IMR-90 (cell line): ENCODE data around the gene SYT3. TPM values are rescaled to one million over a fixed set of nuclear protein-coding genes. Genes with fewer than 3 reads are reported as not detected.

Source experiments
- ATAC-seq: fragments of 200-7000 bp; cut with Tn5 transposase; 2 replicates; pipeline ENCODE4 v1.9.1; 2020; ENCODE audit warnings: low read depth, mild to moderate bottlenecking, moderate library complexity
- BruUV-seq: library from RNA; stranded (reverse); fragments of 400-500 nt; replicated peaks from 2 replicates; lab custom pipeline; 2021; lab: Mats Ljungman, UMichigan
- CTCF ChIA-PET: fragments of 300-600 bp; formaldehyde crosslinking; extraction: SDS; loops from one replicate; lab custom pipeline; 2021; ENCODE audit warnings: antibody characterized with exemption; lab: Yijun Ruan, JAX
- POLR2A ChIA-PET: fragments of 300-600 bp; sonication (Branson Sonifier 250); formaldehyde crosslinking; loops from one replicate; lab custom pipeline; 2022; ENCODE audit warnings: antibody characterized with exemption; ENCODE audit not compliant: unreplicated experiment; lab: Charles Lee
- DNase-seq: peaks from one replicate; pipeline ENCODE4 v3.0.0; 2013
- H2AFZ ChIP-seq: replicated peaks from 2 replicates; pipeline ENCODE3; 2013; ENCODE audit warnings: low read length, mild to moderate bottlenecking; ENCODE audit not compliant: poor library complexity
- H2AK5ac ChIP-seq: 2 replicates; pipeline ENCODE4 v1.6.1; 2013; ENCODE audit warnings: low read depth, low read length, inconsistent platforms
- H2AK9ac ChIP-seq: replicated peaks from 2 replicates; pipeline ENCODE3; 2013; ENCODE audit warnings: mild to moderate bottlenecking, low read depth, low read length, moderate library complexity; ENCODE audit not compliant: poor library complexity
- H2BK120ac ChIP-seq: 2 replicates; pipeline ENCODE4 v1.6.1; 2013; ENCODE audit warnings: low read depth, low read length, inconsistent platforms
- H2BK15ac ChIP-seq: 3 replicates; pipeline ENCODE4 v1.6.1; 2013; ENCODE audit warnings: low read depth, low read length, inconsistent platforms
- H2BK20ac ChIP-seq: 2 replicates; pipeline ENCODE4 v1.6.1; 2013; ENCODE audit warnings: low read depth, mild to moderate bottlenecking, inconsistent platforms, low read length, moderate library complexity
- H2BK5ac ChIP-seq: 2 replicates; pipeline ENCODE4 v1.6.1; 2013; ENCODE audit warnings: mild to moderate bottlenecking, low read depth, low read length, inconsistent platforms; ENCODE audit not compliant: poor library complexity, severe bottlenecking
- H3K14ac ChIP-seq: replicated peaks from 2 replicates; pipeline ENCODE4 v1.6.1; 2013; ENCODE audit warnings: low read depth, low read length, inconsistent platforms
- H3K18ac ChIP-seq: 2 replicates; pipeline ENCODE4 v1.6.1; 2013; ENCODE audit warnings: low read depth, low read length, control low read depth
- H3K23ac ChIP-seq: 2 replicates; pipeline ENCODE4 v1.6.1; 2013; ENCODE audit warnings: low read depth, low read length, inconsistent platforms
- H3K27ac ChIP-seq: 2 replicates; pipeline ENCODE4 v1.5.1; 2013; ENCODE audit warnings: mild to moderate bottlenecking, control low read depth, low read length; ENCODE audit not compliant: insufficient read depth
- H3K27me3 ChIP-seq: 2 replicates; pipeline ENCODE4 v1.6.1; 2013; ENCODE audit warnings: low read length; ENCODE audit not compliant: control insufficient read depth, insufficient read depth
- H3K36me3 ChIP-seq: 2 replicates; pipeline ENCODE4 v1.6.1; 2013; ENCODE audit warnings: low read length, mixed read lengths; ENCODE audit not compliant: control insufficient read depth, insufficient read depth
- H3K4ac ChIP-seq: 2 replicates; pipeline ENCODE4 v1.6.1; 2013; ENCODE audit warnings: low read depth, low read length, inconsistent platforms
- H3K4me1 ChIP-seq: 2 replicates; pipeline ENCODE4 v1.6.1; 2013; ENCODE audit warnings: low read length, mixed read lengths; ENCODE audit not compliant: control insufficient read depth, insufficient read depth
- H3K4me2 ChIP-seq: 2 replicates; pipeline ENCODE4 v1.6.1; 2013; ENCODE audit warnings: low read depth, mild to moderate bottlenecking, control low read depth, low read length, moderate library complexity
- H3K4me3 ChIP-seq: 2 replicates; pipeline ENCODE4 v1.5.1; 2013; ENCODE audit warnings: low read depth, mild to moderate bottlenecking, control low read depth, low read length, moderate library complexity; ENCODE audit not compliant: insufficient read depth
- H3K56ac ChIP-seq: 2 replicates; pipeline ENCODE4 v1.6.1; 2013; ENCODE audit warnings: low read length, inconsistent platforms; ENCODE audit not compliant: insufficient read depth; ENCODE audit errors: extremely low read depth
- H3K79me1 ChIP-seq, 2 experiments: 2 replicates each; pipeline ENCODE4 v1.6.1; 2013; ENCODE audit warnings: low read length in 2 of 2, inconsistent platforms in 1 of 2, low read depth in 1 of 2
- H3K9ac ChIP-seq: 2 replicates; pipeline ENCODE4 v1.6.1; 2013; ENCODE audit warnings: low read depth, low read length, control low read depth
- H3K9me1 ChIP-seq: 2 replicates; pipeline ENCODE4 v1.6.1; 2013; ENCODE audit warnings: low read length, inconsistent platforms; ENCODE audit not compliant: insufficient read depth
- H3K9me3 ChIP-seq: 2 replicates; pipeline ENCODE4 v1.6.1; 2013; ENCODE audit warnings: low read length; ENCODE audit not compliant: control insufficient read depth, insufficient read depth
- H4K20me1 ChIP-seq: 2 replicates; pipeline ENCODE4 v1.6.1; 2013; ENCODE audit warnings: low read length, inconsistent platforms; ENCODE audit not compliant: insufficient read depth
- H4K5ac ChIP-seq: 2 replicates; pipeline ENCODE4 v1.6.1; 2013; ENCODE audit warnings: mild to moderate bottlenecking, low read depth, low read length, control low read depth
- H4K8ac ChIP-seq, 2 experiments: 2 replicates each; pipeline ENCODE4 v1.6.1; 2013; ENCODE audit warnings: low read depth in 2 of 2, low read length in 2 of 2, control low read depth in 1 of 2, inconsistent platforms in 1 of 2
- H4K91ac ChIP-seq: 2 replicates; pipeline ENCODE4 v1.6.1; 2013; ENCODE audit warnings: low read depth, low read length, inconsistent platforms; ENCODE audit not compliant: insufficient read depth
- CTCF ChIP-seq: conservative IDR thresholded peaks from 2 replicates; pipeline ENCODE4 v1.5.1; 2012; ENCODE audit warnings: mild to moderate bottlenecking, low read depth, low read length, improper control_type of control experiment
- MAZ ChIP-seq: IDR thresholded peaks from 2 replicates; pipeline ENCODE4 v1.6.1; 2012; ENCODE audit warnings: low read depth, mild to moderate bottlenecking, low read length, improper control_type of control experiment, moderate library complexity, borderline replicate concordance
- WGBS, 2 experiments: methylation state at CpG; one replicate each; pipeline versions ENCODE4 v1.1.5 to v1.1.7; 2013; ENCODE audit warnings: missing lambda C conversion rate in 2 of 2; ENCODE audit not compliant: insufficient read length in 1 of 2; ENCODE audit errors: extremely low coverage in 2 of 2; 5-methylcytosine and 5-hydroxymethylcytosine counted together
- dilution Hi-C: fragments of 300-500 bp; cut with HindIII; formaldehyde crosslinking; loops from one replicate; pipeline ENCODE4 v1.14.3; 2018; ENCODE audit warnings: low sequenced_read_pairs; ENCODE audit not compliant: unreplicated experiment
- in situ Hi-C: fragments of 300-500 bp; cut with MboI; formaldehyde crosslinking; loops from 3 replicates; pipeline ENCODE4 v1.14.3; 2019; ENCODE audit warnings: low sequenced_read_pairs, inconsistent platforms, mixed read lengths
- intact Hi-C: fragments of 100-400 bp; cut with micrococcal nuclease; formaldehyde crosslinking; loops from 2 replicates; pipeline ENCODE4 v1.10.0; 2022
- polyA plus RNA-seq, 3 experiments: library from polyadenylated mRNA; depleted of rRNA; stranded (reverse); fragments of >200 nt; gene quantifications; 2 replicates each; pipeline ENCODE4 v1.2.3, GENCODE V29; 2012; ENCODE audit warnings: low replicate concordance in 1 of 3
- total RNA-seq: library from RNA; depleted of rRNA; stranded (reverse); fragments of >200 nt; gene quantifications from 2 replicates; pipeline ENCODE4 v1.2.3, GENCODE V29; 2012

Gene SYT3
- total and polyA plus RNA-seq, 2 of the 4 experiments (the other 2 are of a cell fraction), result 0.05 TPM; not detected in 1

- no TSS peak for BruUV-seq
- Histone ChIP-seq H3K9me3 (peaks cover 4% of the 10 kb centered on the region), H4K5ac (no peak overlapping the region), H3K27me3 (peaks cover 40% of the 10 kb centered on the region), H3K36me3 (no peaks in the 10 kb centered on the region), H2AFZ (no peak overlapping the region), H3K4me2 (no peak overlapping the region), H4K8ac (no peak overlapping the region), H3K4me1 (peaks cover 2% of the 10 kb centered on the region), H3K4me3 (no peak overlapping the region), H3K18ac (no peak overlapping the region), H3K79me1 (no peaks in the 10 kb centered on the region), H3K4ac (no peak overlapping the region), H2BK15ac (no peak overlapping the region), H2BK20ac (no peak overlapping the region), H3K9ac (no peak overlapping the region), H2AK9ac (peak overlapping the region; percentile 35), H2AK5ac (no peak overlapping the region), H2BK5ac (no peak overlapping the region), H3K9me1 (peaks cover 4% of the 10 kb centered on the region; the same call in 1 of the 2 replicates), H3K23ac (no peak overlapping the region), H3K27ac (no peak overlapping the region), H3K14ac (no peak overlapping the region), H4K20me1 (no peaks in the 10 kb centered on the region; the same call in 1 of the 2 replicates), H4K91ac (no peak overlapping the region), H2BK120ac (no peak overlapping the region), H3K56ac (no peak overlapping the region)
- ATAC-seq, result no peak
- in situ Hi-C loops, result no loop called here
- intact Hi-C loops, result no loop called here
- TF ChIP-seq CTCF (0 out of 2 replicates have a peak, but pooled peaks have one; percentile 17), MAZ (no peak)
- dilution Hi-C loops, result no loop called here
- DNase-seq, result no peak
- ChIA-PET CTCF (no interaction called here), POLR2A (no interaction called here)
- no CpG with 5 or more reads among the region's 1 CpG for WGBS, 2 experiments
These were observed 23.8 kb upstream of the SYT3 start for GRCh38 chr19:50663482-50663790.
